Fibroblast of skin of right quadriceps (primary cell): ENCODE measurements around the gene TNFSF8.

ENCODE experiments used
- DNase-seq: peaks from one replicate; pipeline ENCODE4 v3.0.0-alpha.2; 2013

TNFSF8 gene

GRCh38 chr9:114864471-114864870 is 65.9 kb downstream of the TNFSF8 start:
- no peak for DNase-seq

- DNase-seq: no peak
Observed at GRCh38 chr9:114861922-114862605, 68.3 kb downstream of the TNFSF8 start.

- DNase-seq: no peak
Observed at GRCh38 chr9:114861273-114861672, 69.1 kb downstream of the TNFSF8 start.

- no peak for DNase-seq
Observed at GRCh38 chr9:114860187-114860586, 70.2 kb downstream of the TNFSF8 start.

- DNase-seq: peak; percentile 47
Observed at GRCh38 chr9:114856942-114857315, 73.5 kb downstream of the TNFSF8 start.

GRCh38 chr9:114856215-114856941 is 74.0 kb downstream of the TNFSF8 start:
- DNase-seq: peak; percentile 92

GRCh38 chr9:114855488-114855887 is 74.9 kb downstream of the TNFSF8 start:
- peak; percentile 32 for DNase-seq

GRCh38 chr9:114854736-114855355 is 75.5 kb downstream of the TNFSF8 start:
- no peak for DNase-seq

GRCh38 chr9:114853071-114853855 is 77.1 kb downstream of the TNFSF8 start:
- no peak for DNase-seq

GRCh38 chr9:114852050-114852594 is 78.3 kb downstream of the TNFSF8 start:
- peak; percentile 91 for DNase-seq

GRCh38 chr9:114851306-114851705 is 79.1 kb downstream of the TNFSF8 start:
- no peak for DNase-seq
